HG03103 (cell line): Measurements from ENCODE around the gene PYY.
"Not testable (repeated sequence)": the region's sequence is repeated elsewhere in the genome, so short reads cannot be mapped to it uniquely, and the experiment has no call there.

Source experiments
- ATAC-seq: cut with Tn5 transposase; IDR thresholded peaks from one replicate; pipeline ENCODE4 v1.9.1; 2021; ENCODE audit warnings: low read depth; ENCODE audit not compliant: unreplicated experiment

The PYY gene

GRCh38 chr17:43949781-43950180, 4.0 kb downstream of the PYY start:
- no peak for ATAC-seq

DNA sequence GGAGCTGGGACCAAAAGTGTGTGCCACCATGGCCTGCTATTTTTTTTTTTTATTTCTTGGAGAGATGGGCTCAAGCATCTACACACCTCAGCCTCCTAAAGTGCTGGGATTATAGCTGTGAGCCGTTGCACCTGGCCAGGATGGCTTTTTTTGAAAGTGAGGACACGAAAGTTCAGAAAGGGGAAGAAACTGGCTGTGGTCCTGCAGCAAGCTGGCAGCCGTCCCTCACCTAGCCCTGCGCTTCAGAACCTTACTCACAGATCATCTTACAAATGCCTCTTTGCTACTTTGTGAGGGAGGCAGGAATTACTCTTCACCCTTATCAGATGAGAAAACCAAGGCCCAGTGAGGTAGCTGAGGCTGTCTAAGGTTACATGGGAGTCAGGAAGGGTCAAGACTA, 7.0 kb downstream of the PYY start:
- ATAC-seq = no peak

- ATAC-seq = no peak
Measured at GRCh38 chr17:43945074-43945829, 8.5 kb downstream of the PYY start.

DNA sequence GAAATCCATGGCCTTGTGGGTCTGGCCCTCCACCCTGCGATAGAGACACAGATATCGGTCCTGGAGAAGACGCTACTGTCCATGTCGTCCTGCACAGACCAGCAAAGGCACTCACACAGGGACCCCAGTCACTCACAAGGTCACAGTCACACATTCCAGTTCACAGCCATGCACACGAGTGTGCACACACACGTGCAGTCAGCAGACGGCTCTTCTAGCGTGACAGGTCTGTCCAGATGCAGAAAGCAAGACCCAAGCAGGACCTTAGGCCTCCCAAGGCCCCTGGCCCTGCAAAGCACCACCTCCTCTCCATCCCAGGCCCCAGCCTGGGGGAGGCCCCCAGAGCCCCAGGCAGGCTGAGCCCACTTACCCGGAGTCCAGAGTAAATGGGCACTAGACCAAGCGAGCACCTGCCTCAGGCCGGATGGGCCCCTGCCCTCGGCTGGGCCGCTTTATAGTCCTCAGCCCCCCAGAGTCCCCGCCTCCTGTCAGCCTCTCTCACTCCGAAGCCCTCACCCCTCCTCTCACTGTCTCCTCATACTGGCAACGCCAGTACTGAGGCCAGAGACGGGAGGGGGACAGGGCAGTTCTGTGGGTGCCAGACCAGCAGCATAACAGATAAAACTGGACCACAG, 11.6 kb downstream of the PYY start, which contains the start of gene PPY:
Gene PPY, minus strand, starts transcription at position 426 of the 635 bp plus-strand sequence. CDS start 822 bp downstream, outside the sequence.
- ATAC-seq = no peak

DNA sequence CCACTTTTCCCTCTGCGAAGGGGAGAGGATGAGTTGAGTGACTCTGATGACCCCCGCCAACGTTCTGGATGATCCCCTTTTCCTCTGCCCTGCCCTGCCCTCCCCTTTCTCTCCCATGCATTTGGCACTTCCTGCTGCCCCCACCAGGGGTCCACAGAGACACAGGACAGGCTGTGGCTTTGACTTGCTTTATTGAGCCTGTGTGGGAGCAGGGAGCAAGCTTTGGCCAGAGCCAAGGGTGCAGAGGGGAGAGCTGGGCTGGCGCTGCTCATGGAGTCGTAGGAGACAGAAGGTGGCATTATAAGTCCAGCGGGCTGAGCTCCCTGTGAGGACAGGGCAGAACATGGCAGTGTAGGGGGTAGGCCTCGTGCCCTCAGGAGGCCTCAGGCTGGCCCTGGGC, 13.1 kb downstream of the PYY start:
- no peak for ATAC-seq

DNA sequence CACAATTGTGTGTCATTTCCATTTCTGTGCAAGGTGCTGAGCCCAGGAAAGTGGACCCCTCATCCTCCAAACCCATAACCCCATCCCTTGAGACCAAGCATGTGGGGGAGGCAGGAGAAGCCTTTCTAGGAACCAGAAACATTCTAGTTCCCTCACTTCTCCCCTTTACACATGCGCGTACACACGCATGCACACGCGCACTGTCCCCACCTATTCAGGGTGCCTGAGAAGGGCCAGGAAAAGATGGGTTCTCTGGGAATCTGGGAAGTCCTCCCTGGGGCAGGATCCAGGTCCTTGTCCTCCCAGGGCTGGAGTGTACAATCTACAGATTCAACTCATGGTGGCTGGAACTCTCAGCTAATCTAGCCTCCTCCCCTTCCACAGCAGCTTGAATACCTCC, 13.9 kb downstream of the PYY start:
- no peak for ATAC-seq

GRCh38 chr17:43939452-43939851, 14.3 kb downstream of the PYY start:
- ATAC-seq = not testable (repeated sequence)

- no peak for ATAC-seq
Measured at GRCh38 chr17:43938838-43939182, 14.9 kb downstream of the PYY start.

GRCh38 chr17:43936434-43936833, 17.3 kb downstream of the PYY start:
- ATAC-seq = no peak

DNA sequence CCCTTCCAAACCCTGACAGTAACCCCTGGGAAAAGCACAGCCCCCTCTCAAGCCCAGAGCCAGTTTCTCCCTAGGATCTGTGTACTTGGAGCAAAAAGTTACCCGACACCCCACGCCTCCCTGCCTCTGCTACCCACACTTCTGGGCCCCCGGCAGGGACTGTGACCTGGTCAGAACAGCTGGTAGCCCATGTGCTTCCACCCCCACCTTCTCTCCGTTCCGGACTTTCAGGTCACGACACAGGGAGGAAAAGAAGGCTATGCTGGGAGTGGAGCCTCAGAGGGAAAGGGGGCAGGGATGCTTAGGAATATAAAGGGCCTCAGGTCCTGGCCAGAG, 17.8 kb downstream of the PYY start:
- no peak for ATAC-seq

- no peak for ATAC-seq
Measured at GRCh38 chr17:43935204-43935925, 18.4 kb downstream of the PYY start.

DNA sequence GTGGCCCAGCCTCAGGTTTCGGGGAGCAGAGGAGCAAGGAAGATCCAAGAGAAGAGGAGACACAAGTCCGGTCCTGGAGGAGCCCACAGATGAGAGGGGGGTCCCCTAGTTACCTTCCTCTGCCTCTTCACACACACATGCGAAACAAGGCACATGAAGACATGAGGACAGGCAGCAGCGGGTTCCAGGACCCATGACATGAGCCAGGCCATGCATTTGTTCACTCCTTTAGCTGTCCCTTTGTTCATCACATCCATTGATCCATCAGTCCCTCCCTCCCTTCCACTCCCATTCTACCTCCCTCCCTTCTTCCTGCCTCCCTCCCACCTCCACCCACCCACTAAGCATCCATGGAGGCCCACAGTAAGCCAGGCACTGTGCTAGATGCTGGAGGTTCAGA, 20.8 kb downstream of the PYY start:
- no peak for ATAC-seq

GRCh38 chr17:43932357-43932756, 21.4 kb downstream of the PYY start:
- no peak for ATAC-seq

- ATAC-seq = no peak
Measured at GRCh38 chr17:43931062-43931571, 22.6 kb downstream of the PYY start.

GRCh38 chr17:43928609-43929008, 25.1 kb downstream of the PYY start:
- no peak for ATAC-seq

DNA sequence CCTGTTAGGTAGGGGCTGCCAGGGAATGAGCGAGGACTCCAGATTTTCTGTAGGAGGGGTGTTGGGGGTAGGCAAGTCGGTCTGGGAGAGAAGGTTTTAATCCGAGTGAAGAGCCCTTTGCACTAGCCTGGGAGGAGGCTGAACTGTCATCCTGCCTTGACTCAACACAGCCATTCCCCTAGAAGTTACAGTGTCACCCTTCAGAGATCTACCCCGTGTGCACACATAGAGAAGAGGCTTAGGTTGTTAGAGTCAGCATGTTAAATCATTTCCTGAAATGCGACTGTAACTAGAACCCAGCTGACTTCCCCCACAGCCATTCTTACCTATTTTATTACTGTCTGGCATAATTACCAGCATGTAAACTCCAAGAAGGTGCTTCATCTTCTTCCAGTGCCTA, 25.8 kb downstream of the PYY start:
- ATAC-seq = not testable (repeated sequence)

- ATAC-seq = no peak
Measured at GRCh38 chr17:43927060-43927864, 26.5 kb downstream of the PYY start.

GRCh38 chr17:43924558-43924957, 29.2 kb downstream of the PYY start:
- no peak for ATAC-seq

GRCh38 chr17:43920500-43921095, 33.1 kb downstream of the PYY start:
- no peak for ATAC-seq

DNA sequence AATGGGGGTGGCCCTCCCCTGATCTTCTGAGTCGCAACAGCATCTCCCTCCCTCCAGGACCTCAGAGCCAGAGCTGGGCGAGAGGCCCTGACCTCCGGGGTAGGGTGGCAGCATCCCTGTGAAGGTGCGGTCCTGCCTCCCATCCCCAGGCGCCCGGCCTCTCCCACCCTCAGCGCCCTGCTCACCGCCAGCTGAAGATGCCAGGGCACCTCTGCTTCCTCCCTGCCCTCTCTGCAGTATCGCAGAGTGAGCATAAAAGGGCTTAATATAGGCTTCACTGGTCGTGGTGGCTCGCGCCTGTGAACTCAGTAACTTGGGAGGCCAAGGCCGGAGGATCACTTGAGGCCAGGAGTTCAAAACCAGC, 35.7 kb downstream of the PYY start:
- no peak for ATAC-seq
